GM12878 (cell line): ENCODE measurements around the gene CFAP91. TPM values are rescaled to one million over a fixed set of nuclear protein-coding genes. Genes with fewer than 3 reads are reported as not detected.

Experiments used
- ASH2L ChIP-seq: fragments of 300-600, 200-600 bp; sonication (generic); IDR thresholded peaks from 2 replicates; pipeline ENCODE4 v1.6.1; 2017; ENCODE audit warnings: low read depth, mild to moderate bottlenecking, borderline replicate concordance
- CHD4 ChIP-seq: fragments of 200-600 bp; sonication (generic); IDR thresholded peaks from 2 replicates; pipeline ENCODE4 v1.6.1; 2016; ENCODE audit warnings: mild to moderate bottlenecking
- CTCF ChIP-seq, 3 experiments: IDR thresholded peaks in 2 of 3; conservative IDR thresholded peaks in 1 of 3; 2 replicates each; pipeline ENCODE4 v1.5.1; 2011; ENCODE audit warnings: low read depth in 3 of 3, low read length in 3 of 3, mild to moderate bottlenecking in 3 of 3, control low read depth in 2 of 3, moderate library complexity in 2 of 3, inconsistent platforms in 1 of 3, mixed read lengths in 1 of 3; ENCODE audit not compliant: control insufficient read depth in 2 of 3, insufficient read depth in 1 of 3; ENCODE audit errors: extremely low read depth in 1 of 3
- EED ChIP-seq: sonication (generic); IDR thresholded peaks from 2 replicates; pipeline ENCODE4 v1.6.1; 2016; ENCODE audit warnings: antibody characterized with exemption, low read depth
- ELK1 ChIP-seq: IDR thresholded peaks from 2 replicates; pipeline ENCODE4 v1.6.1; 2012; ENCODE audit warnings: low read depth, low read length, improper control_type of control experiment
- MEF2A ChIP-seq: IDR thresholded peaks from 2 replicates; pipeline ENCODE4 v1.6.1; 2011; ENCODE audit warnings: low read depth, mild to moderate bottlenecking, low read length, moderate library complexity; ENCODE audit not compliant: insufficient read depth
- MXI1 ChIP-seq: fragments of 150-350 bp; IDR thresholded peaks from 2 replicates; pipeline ENCODE4 v1.6.1; 2011; ENCODE audit warnings: low read depth, mild to moderate bottlenecking, inconsistent platforms, low read length, improper control_type of control experiment
- NFIC ChIP-seq: IDR thresholded peaks from 2 replicates; pipeline ENCODE4 v1.6.1; 2012; ENCODE audit warnings: low read depth, mild to moderate bottlenecking, inconsistent platforms, low read length, moderate library complexity
- RAD21 ChIP-seq: IDR thresholded peaks from 2 replicates; pipeline ENCODE4 v1.6.1; 2011; ENCODE audit warnings: mild to moderate bottlenecking, low read depth, low read length, moderate library complexity; ENCODE audit not compliant: insufficient read depth
- REST ChIP-seq: IDR thresholded peaks from 2 replicates; pipeline ENCODE4 v1.6.1; 2012; ENCODE audit warnings: mild to moderate bottlenecking, low read depth, low read length
- SMAD1 ChIP-seq: fragments of 450-650 bp; IDR thresholded peaks from 2 replicates; pipeline ENCODE4 v1.6.1; 2018; ENCODE audit warnings: mild to moderate bottlenecking, low read depth; ENCODE audit not compliant: partially characterized antibody
- SMC3 ChIP-seq: IDR thresholded peaks from 2 replicates; pipeline ENCODE4 v1.6.1; 2011; ENCODE audit warnings: low read length, improper control_type of control experiment, borderline replicate concordance
- SREBF1 ChIP-seq: IDR thresholded peaks from 2 replicates; pipeline ENCODE4 v1.6.1; 2012; ENCODE audit warnings: mild to moderate bottlenecking, low read length
- STAT1 ChIP-seq: fragments of 450-650 bp; conservative IDR thresholded peaks from 2 replicates; pipeline ENCODE4 v1.6.1; 2014; ENCODE audit warnings: antibody characterized with exemption, mild to moderate bottlenecking
- USF2 ChIP-seq: IDR thresholded peaks from 2 replicates; pipeline ENCODE4 v1.6.1; 2011; ENCODE audit warnings: low read depth, low read length, improper control_type of control experiment, borderline replicate concordance
- ZBTB33 ChIP-seq: fragments of 450-650 bp; IDR thresholded peaks from 2 replicates; pipeline ENCODE4 v1.6.1; 2017; ENCODE audit warnings: mild to moderate bottlenecking
- ZNF217 ChIP-seq: fragments of 450-650 bp; IDR thresholded peaks from 2 replicates; pipeline ENCODE4 v1.6.1; 2017; ENCODE audit warnings: antibody characterized with exemption, mild to moderate bottlenecking
- ZNF622 ChIP-seq: fragments of 450-650 bp; IDR thresholded peaks from 2 replicates; pipeline ENCODE4 v1.6.1; 2017; ENCODE audit warnings: mild to moderate bottlenecking, inconsistent platforms
- polyA plus RNA-seq, 11 experiments: library from polyadenylated mRNA; depleted of rRNA in 4 of 11; unstranded in 6 of 11; stranded (reverse) in 5 of 11; fragments of >200 nt; fragmentation: Nextera tagmentation in 4 of 11; fragmentation: Illumina TruSeq in 1 of 11; extraction: Ambion mirVana in 4 of 11; extraction: Trizol in 1 of 11; gene quantifications; 1 replicate in 1 of 11; 2 replicates in 10 of 11; pipeline versions ENCODE4 v1.2.1 to v1.2.3, GENCODE V29; 2011 to 2016; ENCODE audit warnings: inconsistent platforms in 2 of 11, missing spikeins in 2 of 11, low read depth in 1 of 11
- total RNA-seq, 4 experiments: library from RNA; depleted of rRNA in 3 of 4; stranded (reverse); fragments of >200 nt in 3 of 4; fragmentation: Illumina TruSeq in 1 of 4; extraction: Trizol in 1 of 4; gene quantifications; 2 replicates each; pipeline versions ENCODE4 v1.2.1 to v1.2.3, GENCODE V29; 2013 to 2021

CFAP91 gene
- total and polyA plus RNA-seq, 10 of the 15 experiments (the other 5 are each of a cell fraction or from before 2014, with no cell fraction given) = 0.03 to 2.2 (median 0.92) TPM

GRCh38 chr3:119700269-119700919, 2.4 kb upstream of the CFAP91 start (continued):
- TF ChIP-seq STAT1 (no peak), SREBF1 (no peak), SMAD1 (peak; percentile 44), CTCF (IDR thresholded peaks at IDR 0.05 in 2 of 3, conservative IDR thresholded peaks at IDR 0.05 in 1 of 3; ENCODE audit: control insufficient read depth in 2 of 3, extremely low read depth in 1 of 3, insufficient read depth in 1 of 3, low read depth in 3 of 3, low read length in 3 of 3) (no peak), REST (no peak), ELK1 (no peak), USF2 (no peak), MEF2A (peak; percentile 62; the same call in 1 of the 2 replicates), ASH2L (no peak), MXI1 (no peak), NFIC (peak; percentile 69), SMC3 (no peak), CHD4 (no peak), ZBTB33 (no peak), RAD21 (no peak), EED (peak; percentile 75), ZNF217 (no peak; the same call in 1 of the 2 replicates), ZNF622 (no peak)
